Gastroesophageal sphincter (tissue), 4 donors: ENCODE measurements around the gene SLC25A12. TPM values are rescaled to one million over a fixed set of nuclear protein-coding genes. Genes with fewer than 3 reads are reported as not detected.

Experiments
- ATAC-seq: fragments of 150-250 bp; one replicate; pipeline ENCODE4 v1.9.1; 2016; ENCODE audit warnings: mild to moderate bottlenecking, moderate library complexity
- H3K27ac ChIP-seq, 4 donors: fragments of 200-600 bp; sonication (generic) in 3 of 4; 1 replicate in 3 of 4; 2 replicates in 1 of 4; pipeline ENCODE4 v1.5.1; 2016 to 2019
- H3K27me3 ChIP-seq: fragments of 200-600 bp; sonication (generic); one replicate; pipeline ENCODE4 v1.5.1; 2019
- H3K36me3 ChIP-seq, 2 donors: fragments of 200-600 bp; sonication (generic); one replicate each; pipeline ENCODE4 v1.5.1; 2019; ENCODE audit warnings: control low read depth in 1 of 2
- H3K4me1 ChIP-seq, 3 donors: fragments of 200-600 bp; sonication (generic); 1 replicate in 2 of 3; 2 replicates in 1 of 3; pipeline ENCODE4 v1.5.1; 2016 to 2019; ENCODE audit warnings: control low read depth in 2 of 3
- H3K4me3 ChIP-seq, 2 donors: fragments of 200-600 bp; sonication (generic); one replicate each; pipeline ENCODE4 v1.5.1; 2019; ENCODE audit warnings: mild to moderate bottlenecking in 1 of 2, moderate library complexity in 1 of 2
- H3K9me3 ChIP-seq, 3 donors: fragments of 200-600 bp; sonication (generic); one replicate each; pipeline ENCODE4 v1.5.1; 2017 to 2019; ENCODE audit warnings: control low read depth in 2 of 3
- EP300 ChIP-seq: sonication (generic); formaldehyde crosslinking; IDR thresholded peaks from one replicate; pipeline ENCODE4 v1.6.1; 2017; ENCODE audit warnings: antibody characterized with exemption, mild to moderate bottlenecking
- POLR2A ChIP-seq, 2 donors: fragments of 450-650 bp; IDR thresholded peaks; one replicate each; pipeline ENCODE4 v1.6.1; 2017; ENCODE audit warnings: antibody characterized with exemption in 2 of 2, mild to moderate bottlenecking in 2 of 2, moderate library complexity in 1 of 2
- POLR2AphosphoS5 ChIP-seq: sonication (generic); formaldehyde crosslinking; IDR thresholded peaks from one replicate; pipeline ENCODE4 v1.6.1; 2017; ENCODE audit warnings: antibody characterized with exemption
- WGBS, 2 donors: methylation state at CpG; one replicate each; pipeline ENCODE4 v1.1.5; 2018; ENCODE audit warnings: low coverage in 1 of 2; 5-methylcytosine and 5-hydroxymethylcytosine counted together
- total RNA-seq, 4 donors: library from RNA; depleted of rRNA; stranded (reverse); fragments of >200 nt; gene quantifications; one replicate each; pipeline ENCODE4 v1.1.0, GENCODE V29; 2016
- TF ChIP-seq, protein P1 (sequence below), 4 experiments: fragments of 200-600 bp in 2 of 4; fragments of 450-650 bp in 2 of 4; sonication (generic) in 1 of 4; IDR thresholded peaks; one replicate each; pipeline ENCODE4 v1.5.1; 2017 to 2019; ENCODE audit warnings: antibody characterized with exemption in 4 of 4, mild to moderate bottlenecking in 2 of 4, moderate library complexity in 2 of 4

SLC25A12 gene
- total RNA-seq, 4 donors from 2014 or later = 54.9 to 82.7 (median 70.5) TPM

DNA sequence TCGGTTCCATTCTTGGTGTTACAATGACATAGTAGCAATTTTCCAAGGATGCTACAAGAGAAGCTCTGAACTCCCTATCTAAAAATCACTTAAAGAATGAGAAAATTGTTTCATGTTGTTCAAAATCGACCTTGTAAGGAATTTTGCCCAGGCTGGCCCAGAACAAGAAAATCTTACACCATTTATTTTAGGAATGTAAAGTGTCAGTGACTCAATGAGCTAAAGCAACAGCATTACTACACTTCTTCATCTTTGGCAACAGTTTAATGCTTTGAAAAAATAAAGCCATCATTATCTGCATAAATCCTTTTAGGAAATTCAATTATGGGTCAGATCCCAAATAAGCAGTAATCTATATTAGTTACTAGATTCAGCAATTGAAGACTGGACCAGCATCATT, 38.6 kb downstream of the SLC25A12 start:
- no peaks in the 10 kb centered on the region for H3K27me3 ChIP-seq
- no peaks in the 10 kb centered on the region for H3K9me3 ChIP-seq
- 69 to 73% methylated on average over 2 of the region's 2 CpGs for WGBS, 2 donors
- peaks cover 0 to 15% (median 0%) of the 10 kb centered on the region in 3 donors for H3K4me1 ChIP-seq
- H3K27ac ChIP-seq = no peak overlapping the region
- peak; percentile 43 for ATAC-seq
- H3K36me3 ChIP-seq = peaks cover 0 to 30% of the 10 kb centered on the region in 2 donors
- TF ChIP-seq POLR2A (IDR thresholded peaks at IDR 0.05) = no peak
- TF ChIP-seq EP300 = no peak
- no peak for TF ChIP-seq POLR2AphosphoS5
- TF ChIP-seq, protein P1, sequence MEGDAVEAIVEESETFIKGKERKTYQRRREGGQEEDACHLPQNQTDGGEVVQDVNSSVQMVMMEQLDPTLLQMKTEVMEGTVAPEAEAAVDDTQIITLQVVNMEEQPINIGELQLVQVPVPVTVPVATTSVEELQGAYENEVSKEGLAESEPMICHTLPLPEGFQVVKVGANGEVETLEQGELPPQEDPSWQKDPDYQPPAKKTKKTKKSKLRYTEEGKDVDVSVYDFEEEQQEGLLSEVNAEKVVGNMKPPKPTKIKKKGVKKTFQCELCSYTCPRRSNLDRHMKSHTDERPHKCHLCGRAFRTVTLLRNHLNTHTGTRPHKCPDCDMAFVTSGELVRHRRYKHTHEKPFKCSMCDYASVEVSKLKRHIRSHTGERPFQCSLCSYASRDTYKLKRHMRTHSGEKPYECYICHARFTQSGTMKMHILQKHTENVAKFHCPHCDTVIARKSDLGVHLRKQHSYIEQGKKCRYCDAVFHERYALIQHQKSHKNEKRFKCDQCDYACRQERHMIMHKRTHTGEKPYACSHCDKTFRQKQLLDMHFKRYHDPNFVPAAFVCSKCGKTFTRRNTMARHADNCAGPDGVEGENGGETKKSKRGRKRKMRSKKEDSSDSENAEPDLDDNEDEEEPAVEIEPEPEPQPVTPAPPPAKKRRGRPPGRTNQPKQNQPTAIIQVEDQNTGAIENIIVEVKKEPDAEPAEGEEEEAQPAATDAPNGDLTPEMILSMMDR (IDR thresholded peaks at IDR 0.05) = no peak
- no peak overlapping the region for H3K4me3 ChIP-seq

DNA sequence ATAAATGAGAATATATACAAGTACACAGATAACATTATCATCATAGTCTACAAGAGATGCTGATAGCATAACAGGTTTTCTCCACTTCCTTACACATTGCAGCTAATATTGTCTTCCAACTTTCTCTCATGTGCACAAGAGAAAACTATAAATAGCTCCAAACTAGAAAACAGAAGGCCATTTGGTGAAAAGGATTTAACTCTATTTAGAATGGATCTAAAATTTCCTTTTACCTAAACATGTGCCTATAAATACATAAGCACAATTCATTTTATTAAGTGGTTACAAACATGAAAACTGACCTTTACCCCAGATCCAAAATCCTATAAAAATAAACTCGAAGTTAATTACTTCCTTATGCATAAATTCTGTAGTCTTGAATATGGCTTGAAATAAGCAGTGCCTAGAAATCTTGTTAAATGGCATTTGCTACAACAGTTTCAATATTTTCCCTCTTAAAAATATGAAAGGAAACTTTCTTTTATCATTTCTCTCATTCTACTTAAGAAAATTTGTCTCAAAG, 41.6 kb downstream of the SLC25A12 start:
- TF ChIP-seq POLR2AphosphoS5 = no peak
- TF ChIP-seq, protein P1 (IDR thresholded peaks at IDR 0.05) = no peak
- TF ChIP-seq EP300 = no peak
- TF ChIP-seq POLR2A (IDR thresholded peaks at IDR 0.05) = no peak

DNA sequence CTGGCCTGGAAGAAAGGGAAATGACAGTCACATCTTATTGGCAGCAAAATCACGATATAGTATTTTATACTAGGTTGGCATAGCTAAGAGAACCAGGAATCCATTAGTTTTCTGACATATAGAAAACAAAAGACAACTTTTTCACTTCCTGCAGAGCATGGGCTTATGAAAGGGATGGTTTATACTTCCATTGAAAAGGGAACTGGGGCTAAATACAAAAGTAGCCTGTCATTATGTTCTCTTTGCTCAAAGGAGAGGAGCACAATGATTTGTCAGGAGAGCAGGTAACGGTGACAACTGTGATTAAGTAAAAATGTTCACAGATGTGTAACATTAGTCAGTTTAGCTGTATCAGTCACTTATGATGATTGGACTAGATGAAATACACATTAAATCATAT, 46.4 kb downstream of the SLC25A12 start:
- Histone ChIP-seq H3K4me3 (no peak overlapping the region), H3K36me3 (peaks cover 0 to 34% of the 10 kb centered on the region in 2 donors), H3K27ac (no peak overlapping the region), H3K4me1 (peaks cover 0 to 6% (median 0%) of the 10 kb centered on the region in 3 donors), H3K27me3 (no peaks in the 10 kb centered on the region), H3K9me3 (no peaks in the 10 kb centered on the region)
- WGBS, 2 donors = 80 to 96% methylated on average over 2 of the region's 2 CpGs
- no peak for ATAC-seq
- TF ChIP-seq POLR2AphosphoS5 = no peak

More for the DNA sequence above, 41.6 kb downstream of the SLC25A12 start:
- peaks cover 0 to 15% (median 0%) of the 10 kb centered on the region in 3 donors for H3K4me1 ChIP-seq
- no peak for ATAC-seq
- peaks cover 0 to 39% of the 10 kb centered on the region in 2 donors for H3K36me3 ChIP-seq
- H3K27ac ChIP-seq = no peak overlapping the region
- no peaks in the 10 kb centered on the region for H3K27me3 ChIP-seq
- no peaks in the 10 kb centered on the region for H3K9me3 ChIP-seq
- 0% methylated on average over 1 of the region's 1 CpG for WGBS, 2 donors
- no peak overlapping the region for H3K4me3 ChIP-seq

DNA sequence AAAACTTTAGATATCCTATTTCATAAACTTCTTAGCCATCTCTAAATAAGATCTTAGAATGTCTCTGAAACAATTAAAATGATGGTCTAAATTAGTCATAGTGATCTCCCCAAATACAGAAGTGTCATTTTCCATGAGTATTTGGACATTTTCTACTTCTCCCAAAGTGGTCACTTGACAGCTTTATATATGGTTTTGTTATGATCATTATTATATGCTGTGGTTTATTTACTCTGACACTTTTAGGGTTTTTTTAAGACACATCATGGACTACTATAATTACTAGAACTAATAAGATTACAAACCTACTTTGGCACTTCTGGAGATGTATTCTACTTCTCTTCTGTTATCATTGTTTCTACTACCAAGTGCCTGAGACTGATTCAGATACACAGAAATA, 47.1 kb downstream of the SLC25A12 start:
- H3K27ac ChIP-seq = no peak overlapping the region
- peaks cover 0 to 42% of the 10 kb centered on the region in 2 donors for H3K36me3 ChIP-seq
- TF ChIP-seq, protein P1 (IDR thresholded peaks at IDR 0.05) = no peak
- TF ChIP-seq POLR2AphosphoS5 (no peak), EP300 (no peak), POLR2A (IDR thresholded peaks at IDR 0.05) (no peak)
- H3K27me3 ChIP-seq = no peaks in the 10 kb centered on the region
- no peak overlapping the region for H3K4me3 ChIP-seq
- H3K4me1 ChIP-seq = no peaks in the 10 kb centered on the region
- no peaks in the 10 kb centered on the region for H3K9me3 ChIP-seq
- ATAC-seq = no peak

DNA sequence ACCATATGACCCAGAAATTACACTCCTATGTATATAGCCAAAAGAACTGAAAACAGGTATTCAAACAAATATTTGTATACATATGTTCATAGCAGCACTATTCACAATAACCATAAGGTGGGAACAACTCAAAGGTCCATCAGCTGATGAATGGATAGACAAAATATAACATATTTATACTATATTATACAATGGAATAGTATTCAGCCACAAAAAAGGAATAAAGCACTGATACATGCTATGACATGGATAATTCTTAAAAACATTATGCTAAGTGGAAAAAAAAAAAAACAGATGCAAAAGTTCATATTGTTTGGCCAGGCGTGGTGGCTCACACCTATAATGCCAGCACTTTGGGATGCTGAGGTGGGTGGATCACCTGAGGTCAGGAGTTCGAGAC, 52.0 kb downstream of the SLC25A12 start:
- ATAC-seq = no peak
- Histone ChIP-seq H3K36me3 (peaks cover 0 to 40% of the 10 kb centered on the region in 2 donors), H3K4me3 (no peak overlapping the region), H3K27me3 (no peaks in the 10 kb centered on the region), H3K4me1 (no peaks in the 10 kb centered on the region), H3K27ac (no peak overlapping the region), H3K9me3 (no peaks in the 10 kb centered on the region)
- 88 to 92% methylated on average over 2 of the region's 2 CpGs for WGBS, 2 donors
- TF ChIP-seq, protein P1 (IDR thresholded peaks at IDR 0.05) = no peak
- no peak for TF ChIP-seq EP300
- TF ChIP-seq POLR2A (IDR thresholded peaks at IDR 0.05) = no peak
- no peak for TF ChIP-seq POLR2AphosphoS5
